Prostate gland (tissue), 2 donors: ENCODE results near the gene ABCG1.

Experiments
- POLR2A ChIP-seq: fragments of 450-650 bp; IDR thresholded peaks from one replicate; pipeline ENCODE4 v1.6.1; 2016; ENCODE audit warnings: antibody characterized with exemption, mild to moderate bottlenecking
- TF ChIP-seq, protein P1 (sequence below), 4 experiments: fragments of 200-600 bp in 2 of 4; fragments of 450-650 bp in 2 of 4; sonication (generic) in 2 of 4; IDR thresholded peaks; 1 replicate in 3 of 4; 2 replicates in 1 of 4; pipeline ENCODE4 v1.5.1; 2016 to 2019; ENCODE audit warnings: antibody characterized with exemption in 4 of 4, mild to moderate bottlenecking in 2 of 4, moderate library complexity in 2 of 4

DNA sequence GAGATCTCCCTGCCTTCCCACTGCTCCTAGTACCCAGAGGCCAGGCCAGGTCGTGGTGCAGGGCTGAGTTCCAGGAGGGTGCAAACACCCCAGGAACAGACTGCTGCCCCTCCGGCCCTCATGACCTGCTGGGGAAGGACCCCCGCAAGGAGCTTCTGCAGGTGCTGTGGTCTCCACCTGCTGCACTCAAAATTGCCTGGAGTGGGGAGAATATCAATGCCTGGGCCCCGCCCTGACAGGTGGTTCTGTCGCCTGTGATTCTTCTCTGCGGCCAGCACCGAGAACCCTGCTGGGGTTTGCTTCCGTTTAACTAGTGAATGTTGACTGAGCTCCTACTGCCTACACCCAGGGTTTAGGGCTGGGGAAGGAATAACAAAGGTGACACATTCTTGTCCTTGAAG lies 98.4 kb downstream of the ABCG1 start:
- TF ChIP-seq, protein P1, sequence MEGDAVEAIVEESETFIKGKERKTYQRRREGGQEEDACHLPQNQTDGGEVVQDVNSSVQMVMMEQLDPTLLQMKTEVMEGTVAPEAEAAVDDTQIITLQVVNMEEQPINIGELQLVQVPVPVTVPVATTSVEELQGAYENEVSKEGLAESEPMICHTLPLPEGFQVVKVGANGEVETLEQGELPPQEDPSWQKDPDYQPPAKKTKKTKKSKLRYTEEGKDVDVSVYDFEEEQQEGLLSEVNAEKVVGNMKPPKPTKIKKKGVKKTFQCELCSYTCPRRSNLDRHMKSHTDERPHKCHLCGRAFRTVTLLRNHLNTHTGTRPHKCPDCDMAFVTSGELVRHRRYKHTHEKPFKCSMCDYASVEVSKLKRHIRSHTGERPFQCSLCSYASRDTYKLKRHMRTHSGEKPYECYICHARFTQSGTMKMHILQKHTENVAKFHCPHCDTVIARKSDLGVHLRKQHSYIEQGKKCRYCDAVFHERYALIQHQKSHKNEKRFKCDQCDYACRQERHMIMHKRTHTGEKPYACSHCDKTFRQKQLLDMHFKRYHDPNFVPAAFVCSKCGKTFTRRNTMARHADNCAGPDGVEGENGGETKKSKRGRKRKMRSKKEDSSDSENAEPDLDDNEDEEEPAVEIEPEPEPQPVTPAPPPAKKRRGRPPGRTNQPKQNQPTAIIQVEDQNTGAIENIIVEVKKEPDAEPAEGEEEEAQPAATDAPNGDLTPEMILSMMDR (IDR thresholded peaks at IDR 0.05): no peak
- no peak for TF ChIP-seq POLR2A
